GM12878 (cell line): ENCODE measurements around the gene PXDC1. TPM values are rescaled to one million over a fixed set of nuclear protein-coding genes. Genes with fewer than 3 reads are reported as not detected.
"Not testable (repeated sequence)": the region's sequence is repeated elsewhere in the genome, so short reads cannot be mapped to it uniquely, and the experiment has no call there.

Experiments
- ATAC-seq: fragments of 200-7000 bp; cut with Tn5 transposase; 3 replicates; pipeline ENCODE4 v1.9.1; 2020; ENCODE audit warnings: mild to moderate bottlenecking, moderate library complexity
- BruUV-seq: library from RNA; stranded (reverse); fragments of 400-500 nt; replicated peaks from 2 replicates; lab custom pipeline; 2021; lab: Mats Ljungman, UMichigan
- CTCF ChIA-PET: fragments of 300-600 bp; sonication (Branson Sonifier 250); formaldehyde crosslinking; extraction: SDS; loops from one replicate; lab custom pipeline; 2021; ENCODE audit warnings: inconsistent platforms; lab: Yijun Ruan, JAX
- POLR2A ChIA-PET: fragments of 350-600 bp; formaldehyde crosslinking; extraction: SDS; loops from one replicate; lab custom pipeline; 2021; ENCODE audit warnings: inconsistent platforms; lab: Charles Lee
- RAD21 ChIA-PET: fragments of 300-600 bp; sonication (Branson Sonifier 250); formaldehyde crosslinking; loops from one replicate; lab custom pipeline; 2023; ENCODE audit warnings: antibody characterized with exemption; ENCODE audit not compliant: unreplicated experiment; lab: Charles Lee
- SMC1A ChIA-PET: fragments of 300-600 bp; sonication (Branson Sonifier 250); formaldehyde crosslinking; loops from one replicate; lab custom pipeline; 2023; ENCODE audit not compliant: unreplicated experiment, uncharacterized antibody; lab: Charles Lee
- DNase-seq: peaks from one replicate; pipeline ENCODE4 v3.0.0-alpha.2; 2011; ENCODE audit warnings: low read depth, low spot score
- FAIRE-seq: peaks from 3 replicates; lab custom pipeline; 2011; peaks lifted over from hg19 to GRCh38; lab: Jason Lieb, UNC
- H2AFZ ChIP-seq: 2 replicates; pipeline ENCODE4 v1.6.0; 2011; ENCODE audit warnings: low read depth, low read length, control low read depth; ENCODE audit not compliant: control insufficient read depth
- H3K27ac ChIP-seq: 2 replicates; pipeline ENCODE4 v1.5.1; 2011; ENCODE audit warnings: control low read depth; ENCODE audit not compliant: control insufficient read depth, insufficient read depth
- H3K27me3 ChIP-seq, 2 experiments: replicated peaks in 1 of 2; 2 replicates each; pipeline versions ENCODE4 v1.6.0 to v1.6.1; 2011; ENCODE audit warnings: low read length in 1 of 2; ENCODE audit not compliant: control insufficient read depth in 2 of 2, insufficient read depth in 2 of 2
- H3K36me3 ChIP-seq, 2 experiments: 2 replicates each; pipeline ENCODE4 v1.5.1; 2011; ENCODE audit warnings: low read length in 1 of 2; ENCODE audit not compliant: control insufficient read depth in 2 of 2, insufficient read depth in 2 of 2
- H3K4me1 ChIP-seq: 2 replicates; pipeline ENCODE4 v1.6.1; 2011; ENCODE audit warnings: mild to moderate bottlenecking, low read length, moderate library complexity, mixed read lengths; ENCODE audit not compliant: control insufficient read depth, insufficient read depth
- H3K4me2 ChIP-seq: 2 replicates; pipeline ENCODE4 v1.6.0; 2011; ENCODE audit warnings: control low read depth; ENCODE audit not compliant: control insufficient read depth, insufficient read depth
- H3K4me3 ChIP-seq: fragments of 200-600 bp; sonication (generic); 2 replicates; pipeline ENCODE4 v1.5.1; 2016
- H3K79me2 ChIP-seq: 2 replicates; pipeline ENCODE4 v1.6.0; 2011; ENCODE audit warnings: low read length; ENCODE audit not compliant: control insufficient read depth, insufficient read depth
- H3K9ac ChIP-seq: 2 replicates; pipeline ENCODE4 v1.8.0; 2011; ENCODE audit warnings: low read length, control low read depth, mixed read lengths; ENCODE audit not compliant: control insufficient read depth, insufficient read depth
- H3K9me3 ChIP-seq: replicated peaks from 3 replicates; pipeline ENCODE4 v1.5.1; 2011; ENCODE audit warnings: mild to moderate bottlenecking, low read length; ENCODE audit not compliant: control insufficient read depth, insufficient read depth
- H4K20me1 ChIP-seq: 2 replicates; pipeline ENCODE4 v1.6.0; 2011; ENCODE audit not compliant: control insufficient read depth, insufficient read depth
- ATF3 ChIP-seq: IDR thresholded peaks from 2 replicates; pipeline ENCODE4 v1.6.1; 2011; ENCODE audit warnings: low read depth, mild to moderate bottlenecking, low read length, moderate library complexity, borderline replicate concordance; ENCODE audit errors: extremely low read depth
- EP300 ChIP-seq, 2 experiments: fragments of 150-350 bp in 1 of 2; IDR thresholded peaks; 2 replicates each; pipeline ENCODE4 v1.6.1; 2011 to 2012; ENCODE audit warnings: low read depth in 2 of 2, low read length in 2 of 2, borderline replicate concordance in 1 of 2, improper control_type of control experiment in 1 of 2, inconsistent platforms in 1 of 2; ENCODE audit not compliant: control insufficient read depth in 1 of 2
- GABPA ChIP-seq: IDR thresholded peaks from 2 replicates; pipeline ENCODE4 v1.6.1; 2014; ENCODE audit warnings: antibody characterized with exemption, low read depth, mild to moderate bottlenecking, inconsistent platforms
- KLF5 ChIP-seq: fragments of 450-650 bp; IDR thresholded peaks from 2 replicates; pipeline ENCODE4 v1.6.1; 2014; ENCODE audit warnings: mild to moderate bottlenecking; ENCODE audit not compliant: partially characterized antibody
- SRF ChIP-seq, 2 experiments: IDR thresholded peaks; 2 replicates each; pipeline ENCODE4 v1.6.1; 2011; ENCODE audit warnings: low read depth in 2 of 2, low read length in 2 of 2, mild to moderate bottlenecking in 1 of 2, moderate library complexity in 1 of 2
- ZNF384 ChIP-seq: IDR thresholded peaks from 2 replicates; pipeline ENCODE4 v1.6.1; 2012; ENCODE audit warnings: low read depth, mild to moderate bottlenecking, low read length, improper control_type of control experiment, borderline replicate concordance
- WGBS: methylation state at CpG from one replicate; pipeline ENCODE4 v1.1.6; 2016; ENCODE audit warnings: low lambda C conversion rate; ENCODE audit not compliant: insufficient replicate concordance, insufficient coverage; ENCODE audit errors: missing lambda C conversion rate; 5-methylcytosine and 5-hydroxymethylcytosine counted together
- in situ Hi-C: fragments of 300-500 bp; cut with MboI; formaldehyde crosslinking; loops from 9 replicates; pipeline ENCODE4 v1.14.3; 2018; ENCODE audit warnings: mixed read lengths
- intact Hi-C: fragments of 100-400 bp; cut with micrococcal nuclease; formaldehyde crosslinking; loops from one replicate; pipeline ENCODE4 v1.14.2; 2022; ENCODE audit not compliant: unreplicated experiment
- polyA plus RNA-seq, 11 experiments: library from polyadenylated mRNA; depleted of rRNA in 4 of 11; unstranded in 6 of 11; stranded (reverse) in 5 of 11; fragments of >200 nt; fragmentation: Nextera tagmentation in 4 of 11; fragmentation: Illumina TruSeq in 1 of 11; extraction: Ambion mirVana in 4 of 11; extraction: Trizol in 1 of 11; gene quantifications; 1 replicate in 1 of 11; 2 replicates in 10 of 11; pipeline versions ENCODE4 v1.2.1 to v1.2.3, GENCODE V29; 2011 to 2016; ENCODE audit warnings: inconsistent platforms in 2 of 11, missing spikeins in 2 of 11, low read depth in 1 of 11
- total RNA-seq, 4 experiments: library from RNA; depleted of rRNA in 3 of 4; stranded (reverse); fragments of >200 nt in 3 of 4; fragmentation: Illumina TruSeq in 1 of 4; extraction: Trizol in 1 of 4; gene quantifications; 2 replicates each; pipeline versions ENCODE4 v1.2.1 to v1.2.3, GENCODE V29; 2013 to 2021

Gene PXDC1
- total and polyA plus RNA-seq, 10 of the 15 experiments (the other 5 are each of a cell fraction or from before 2014, with no cell fraction given), result 0.03 to 0.72 (median 0.32) TPM; not detected in 2

GRCh38 chr6:3758842-3759144 lies 7.3 kb upstream of the PXDC1 start:
- Histone ChIP-seq H3K9me3 (no peaks in the 10 kb centered on the region), H3K4me3 (no peak overlapping the region), H3K4me1 (no peaks in the 10 kb centered on the region; the same call in 1 of the 2 replicates), H3K79me2 (no peaks in the 10 kb centered on the region), H3K36me3 (no peaks in the 10 kb centered on the region), H4K20me1 (no peaks in the 10 kb centered on the region), H2AFZ (no peak overlapping the region), H3K27me3 (no peaks in the 10 kb centered on the region), H3K4me2 (no peak overlapping the region), H3K27ac (no peak overlapping the region), H3K9ac (no peak overlapping the region)
- intact Hi-C loops, result no loop called here
- in situ Hi-C loops, result no loop called here
- no peak for TF ChIP-seq ZNF384
- no peak for TF ChIP-seq EP300 (IDR thresholded peaks at IDR 0.05; ENCODE audit: borderline replicate concordance in 1 of 2, control insufficient read depth in 1 of 2, low read depth in 2 of 2, low read length in 2 of 2)
- no peak for TF ChIP-seq SRF (IDR thresholded peaks at IDR 0.05; ENCODE audit: low read depth in 2 of 2, low read length in 2 of 2)
- no peak for TF ChIP-seq GABPA
- TF ChIP-seq ATF3, result no peak
- TF ChIP-seq KLF5, result no peak
- CTCF ChIA-PET, result interaction anchor here (0.7 to 1.0 kb wide), 2 partner anchors 16 to 17 kb away, joined by 3 to 4 read pairs; no protein-coding TSS in a partner anchor
- BruUV-seq, result no TSS peak
- SMC1A ChIA-PET, result no interaction called here
- WGBS, result 82% methylated on average over 7 of the region's 7 CpGs
- POLR2A ChIA-PET, result no interaction called here
- no peak for FAIRE-seq
- ATAC-seq, result no peak
- RAD21 ChIA-PET, result no interaction called here
- no peak for DNase-seq

DNA sequence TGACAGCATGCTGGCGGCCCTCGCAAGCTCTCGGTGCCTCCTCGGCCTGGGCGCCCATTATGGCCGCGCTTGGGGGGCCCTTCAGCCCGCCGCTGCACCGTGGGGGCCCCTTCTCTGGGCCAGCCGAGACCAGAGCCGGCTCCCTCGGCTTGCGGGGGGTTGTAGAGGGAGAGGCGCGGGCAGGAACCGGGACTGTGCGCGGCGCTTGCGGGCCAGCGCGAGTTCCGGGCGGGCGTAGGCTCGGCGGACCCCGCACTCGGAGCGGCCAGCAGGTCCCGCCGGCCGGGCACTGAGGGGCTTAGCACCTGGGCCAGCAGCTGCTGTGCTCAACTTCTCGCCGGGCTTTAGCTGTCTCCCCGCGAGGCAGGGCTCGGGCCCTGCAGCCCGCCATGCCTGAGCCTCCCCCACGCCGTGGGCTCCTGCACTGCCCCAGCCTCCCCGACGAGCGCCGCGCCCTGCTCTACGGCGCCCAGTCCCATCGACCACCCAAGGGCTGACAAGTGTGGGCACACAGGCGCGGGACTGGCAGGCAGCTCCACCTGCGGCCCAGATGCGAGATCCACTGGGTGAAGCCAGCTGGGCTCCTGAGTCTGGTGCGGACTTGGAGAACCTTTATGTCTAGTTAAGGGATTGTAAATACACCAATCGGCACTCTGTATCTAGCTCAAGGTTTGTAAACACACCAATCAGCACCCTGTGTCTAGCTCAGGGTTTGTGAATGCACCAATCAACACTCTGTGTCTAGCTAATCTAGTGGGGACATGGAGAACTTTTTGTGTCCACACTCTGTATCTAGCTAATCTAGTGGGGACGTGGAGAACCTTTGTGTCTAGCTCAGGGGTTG lies 6.7 kb upstream of the PXDC1 start:
- H3K4me3 ChIP-seq, intact Hi-C loops, DNase-seq, FAIRE-seq, H3K27ac ChIP-seq, RAD21 ChIA-PET, H3K79me2 ChIP-seq, H3K4me1 ChIP-seq, SMC1A ChIA-PET, H3K36me3 ChIP-seq, POLR2A ChIA-PET, H3K27me3 ChIP-seq, H3K9me3 ChIP-seq, H3K9ac ChIP-seq, H2AFZ ChIP-seq, H4K20me1 ChIP-seq, BruUV-seq, H3K4me2 ChIP-seq, in situ Hi-C loops, ATAC-seq: not testable (repeated sequence)
- WGBS, result 89% methylated on average over 40 of the region's 57 CpGs
- CTCF ChIA-PET, result interaction anchor here (0.7 to 1.0 kb wide), 2 partner anchors 15 to 17 kb away, joined by 3 to 4 read pairs; no protein-coding TSS in a partner anchor
